Thymus (tissue), 11 donors: ENCODE data around the gene IGSF3. TPM values are rescaled to one million over a fixed set of nuclear protein-coding genes. Genes with fewer than 3 reads are reported as not detected.

ENCODE experiments used
- DNase-seq, 9 donors: peaks; one replicate each; pipeline ENCODE4 v3.0.0-alpha.2; 2013; ENCODE audit warnings: low spot score in 9 of 9, low read depth in 6 of 9, missing footprints in 1 of 9
- H3K27ac ChIP-seq, 2 donors: one replicate each; pipeline ENCODE4 v1.5.1; 2013; ENCODE audit warnings: control low read depth in 1 of 2, low read depth in 1 of 2, low read length in 1 of 2, mild to moderate bottlenecking in 1 of 2, moderate library complexity in 1 of 2
- H3K27me3 ChIP-seq, 2 donors: one replicate each; pipeline ENCODE4 v1.5.1; 2013; ENCODE audit warnings: low read length in 1 of 2; ENCODE audit not compliant: control insufficient read depth in 2 of 2, insufficient read depth in 1 of 2
- H3K36me3 ChIP-seq, 2 donors: one replicate each; pipeline ENCODE4 v1.5.1; 2013; ENCODE audit warnings: low read length in 1 of 2, mild to moderate bottlenecking in 1 of 2, moderate library complexity in 1 of 2; ENCODE audit not compliant: control insufficient read depth in 2 of 2, insufficient read depth in 2 of 2
- H3K4me1 ChIP-seq, 2 donors: one replicate each; pipeline ENCODE4 v1.5.1; 2013; ENCODE audit warnings: low read length in 2 of 2; ENCODE audit not compliant: control insufficient read depth in 2 of 2, insufficient read depth in 2 of 2
- H3K4me3 ChIP-seq, 2 donors: one replicate each; pipeline ENCODE4 v1.5.1; 2013; ENCODE audit warnings: low read length in 2 of 2, control low read depth in 1 of 2, mild to moderate bottlenecking in 1 of 2
- H3K9me3 ChIP-seq, 2 donors: one replicate each; pipeline ENCODE4 v1.5.1; 2013; ENCODE audit warnings: low read length in 1 of 2, mild to moderate bottlenecking in 1 of 2; ENCODE audit not compliant: control insufficient read depth in 2 of 2, insufficient read depth in 1 of 2
- WGBS: extraction: QIAGEN DNeasy Blood & Tissue Kit; methylation state at CpG from one replicate; pipeline ENCODE4 v1.1.7; 2013; 5-methylcytosine and 5-hydroxymethylcytosine counted together
- polyA plus RNA-seq: library from polyadenylated mRNA; stranded (reverse); fragments of 200-250 nt; gene quantifications from one replicate; pipeline ENCODE4 v1.2.3, GENCODE V29; 2013
- total RNA-seq: library from RNA; stranded (reverse); fragments of 120-200 nt; gene quantifications from one replicate; pipeline ENCODE4 v1.2.4, GENCODE V29; 2013
- donor health status: healthy.

The IGSF3 gene
- total and polyA plus RNA-seq, 2 donors: 6.4 to 12.5 TPM

GRCh38 chr1:116529199-116529631 lies 138.3 kb downstream of the IGSF3 start:
- Histone ChIP-seq H3K27me3 (no peaks in the 10 kb centered on the region), H3K4me1 (no peaks in the 10 kb centered on the region), H3K36me3 (peaks cover 3 to 4% of the 10 kb centered on the region in 2 donors), H3K4me3 (no peak overlapping the region), H3K9me3 (no peaks in the 10 kb centered on the region), H3K27ac (no peak overlapping the region)
- 99% methylated on average over 3 of the region's 3 CpGs for WGBS
- DNase-seq: no peak

GRCh38 chr1:116528329-116529083 lies 139.0 kb downstream of the IGSF3 start:
- peaks cover 3% of the 10 kb centered on the region in 2 donors for H3K36me3 ChIP-seq
- H3K4me3 ChIP-seq: no peak overlapping the region
- H3K27ac ChIP-seq: no peak overlapping the region
- no peaks in the 10 kb centered on the region for H3K27me3 ChIP-seq
- H3K4me1 ChIP-seq: no peaks in the 10 kb centered on the region
- DNase-seq: no peak
- WGBS: 99% methylated on average over 1 of the region's 1 CpG
- no peaks in the 10 kb centered on the region for H3K9me3 ChIP-seq

DNA sequence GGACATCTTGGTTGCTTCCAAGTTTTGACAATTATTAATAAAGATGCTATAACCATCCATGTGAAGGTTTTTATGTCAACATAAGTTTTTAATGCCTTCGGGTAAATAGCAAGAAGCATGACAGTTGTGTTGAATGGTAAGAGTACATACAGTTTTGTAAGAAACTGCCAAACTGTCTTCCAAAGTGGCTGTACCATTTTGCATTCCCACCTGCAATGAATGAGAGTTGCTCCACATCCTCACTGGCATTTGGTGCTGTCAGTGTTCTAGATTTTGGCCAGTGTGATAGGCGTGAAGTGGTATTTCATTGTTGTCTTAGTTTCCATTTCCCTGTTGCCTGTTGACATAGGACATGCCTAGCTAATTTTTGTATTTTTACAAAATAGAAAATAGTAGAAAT lies 142.1 kb downstream of the IGSF3 start:
- H3K27ac ChIP-seq: no peak overlapping the region
- no peaks in the 10 kb centered on the region for H3K36me3 ChIP-seq
- H3K27me3 ChIP-seq: no peaks in the 10 kb centered on the region
- no peaks in the 10 kb centered on the region for H3K4me1 ChIP-seq
- H3K4me3 ChIP-seq: no peak overlapping the region
- WGBS: 98% methylated on average over 2 of the region's 2 CpGs
- no peak for DNase-seq
- H3K9me3 ChIP-seq: no peaks in the 10 kb centered on the region

Other genes starting within 250 kb of the IGSF3 start
- gene CD58, start 96.7 kb downstream of the IGSF3 start, total RNA-seq: 12.7 TPM
- gene CD58, start 96.7 kb downstream of the IGSF3 start, polyA plus RNA-seq: 24.6 TPM
- gene CD2, start 86.7 kb upstream of the IGSF3 start, total RNA-seq: 171 TPM
- gene CD2, start 86.7 kb upstream of the IGSF3 start, polyA plus RNA-seq: 244 TPM
- gene PTGFRN, start 242.2 kb upstream of the IGSF3 start, total RNA-seq: 19.7 TPM
- 26.0 TPM for gene PTGFRN, start 242.2 kb upstream of the IGSF3 start, polyA plus RNA-seq